Omental fat pad (tissue), 4 donors: Measurements from ENCODE around the gene SLC4A2. TPM values are rescaled to one million over a fixed set of nuclear protein-coding genes. Genes with fewer than 3 reads are reported as not detected.

Experiments used
- ATAC-seq: fragments of 150-250 bp; one replicate; pipeline ENCODE4 v1.9.1; 2016; ENCODE audit warnings: mild to moderate bottlenecking, moderate library complexity; ENCODE audit not compliant: low FRiP score
- DNase-seq: peaks from one replicate; pipeline ENCODE4 v3.0.0-alpha.2; 2019; ENCODE audit warnings: low spot score
- total RNA-seq, 4 donors: library from RNA; depleted of rRNA; stranded (reverse); fragments of >200 nt; gene quantifications; one replicate each; pipeline ENCODE4 v1.1.0, GENCODE V29; 2016
- TF ChIP-seq, protein P1 (sequence below), 3 donors: fragments of 450-650 bp; IDR thresholded peaks; one replicate each; pipeline ENCODE4 v1.5.1; 2016 to 2017; ENCODE audit warnings: antibody characterized with exemption in 3 of 3, mild to moderate bottlenecking in 3 of 3, moderate library complexity in 2 of 3

The SLC4A2 gene
- total RNA-seq, 4 donors from 2014 or later, result 115 to 126 (median 118) TPM

DNA sequence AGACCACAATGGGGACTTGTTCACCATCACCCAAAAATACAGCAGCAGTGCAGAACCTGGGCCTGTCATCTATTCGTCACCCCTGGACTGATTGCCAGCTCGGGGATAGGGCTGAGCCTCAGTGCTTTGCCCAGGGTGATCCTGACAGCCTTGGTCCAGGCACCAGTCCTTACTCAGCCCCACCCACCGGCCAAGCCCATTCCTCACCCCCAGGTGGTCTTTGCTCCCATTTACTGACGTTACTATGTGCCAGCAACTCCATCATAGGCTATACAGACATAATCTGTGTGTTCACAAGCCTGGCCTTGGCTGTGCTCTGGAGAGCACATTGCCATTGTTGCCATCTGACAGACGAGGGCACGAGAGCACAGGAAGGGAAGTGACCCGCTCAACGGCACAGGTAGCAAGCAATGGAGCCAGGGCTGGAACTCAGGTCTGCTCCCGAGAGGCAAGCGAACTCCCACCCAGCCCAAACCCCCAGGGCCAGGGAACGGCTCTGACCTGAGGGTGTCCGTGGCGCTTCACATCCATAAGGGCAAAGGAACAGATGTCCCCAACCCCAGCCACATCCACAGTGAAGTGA, 41.9 kb upstream of the SLC4A2 start:
- no peak for DNase-seq
- ATAC-seq, result no peak
- TF ChIP-seq, protein P1, sequence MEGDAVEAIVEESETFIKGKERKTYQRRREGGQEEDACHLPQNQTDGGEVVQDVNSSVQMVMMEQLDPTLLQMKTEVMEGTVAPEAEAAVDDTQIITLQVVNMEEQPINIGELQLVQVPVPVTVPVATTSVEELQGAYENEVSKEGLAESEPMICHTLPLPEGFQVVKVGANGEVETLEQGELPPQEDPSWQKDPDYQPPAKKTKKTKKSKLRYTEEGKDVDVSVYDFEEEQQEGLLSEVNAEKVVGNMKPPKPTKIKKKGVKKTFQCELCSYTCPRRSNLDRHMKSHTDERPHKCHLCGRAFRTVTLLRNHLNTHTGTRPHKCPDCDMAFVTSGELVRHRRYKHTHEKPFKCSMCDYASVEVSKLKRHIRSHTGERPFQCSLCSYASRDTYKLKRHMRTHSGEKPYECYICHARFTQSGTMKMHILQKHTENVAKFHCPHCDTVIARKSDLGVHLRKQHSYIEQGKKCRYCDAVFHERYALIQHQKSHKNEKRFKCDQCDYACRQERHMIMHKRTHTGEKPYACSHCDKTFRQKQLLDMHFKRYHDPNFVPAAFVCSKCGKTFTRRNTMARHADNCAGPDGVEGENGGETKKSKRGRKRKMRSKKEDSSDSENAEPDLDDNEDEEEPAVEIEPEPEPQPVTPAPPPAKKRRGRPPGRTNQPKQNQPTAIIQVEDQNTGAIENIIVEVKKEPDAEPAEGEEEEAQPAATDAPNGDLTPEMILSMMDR (IDR thresholded peaks at IDR 0.05), result no peak

DNA sequence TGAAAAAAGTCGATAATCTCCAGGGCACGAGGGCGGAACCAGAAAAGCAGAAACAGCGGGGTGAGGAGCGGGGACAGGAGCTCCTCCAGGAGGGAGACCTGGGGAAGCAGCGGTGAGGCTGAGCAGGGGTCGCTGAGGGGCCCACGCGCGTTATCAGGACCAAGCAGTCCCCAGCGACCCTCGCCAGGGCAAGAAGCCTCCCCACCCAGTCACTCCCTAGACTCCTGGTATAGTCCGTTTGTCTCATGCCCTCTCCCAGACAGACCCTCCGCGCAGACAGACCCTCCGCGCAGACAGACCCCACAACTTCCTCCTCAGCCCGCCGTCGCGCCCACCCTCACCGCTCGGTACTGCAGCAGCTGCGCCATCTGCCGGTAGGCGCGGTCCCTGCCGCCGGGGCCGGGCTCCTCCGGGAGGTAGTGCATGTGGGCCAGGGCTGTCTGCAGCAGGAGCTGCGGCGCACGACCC, 41.4 kb upstream of the SLC4A2 start:
- DNase-seq (peak; percentile 66), ATAC-seq (peak; percentile 79)
- TF ChIP-seq, protein P1 (IDR thresholded peaks at IDR 0.05), result peak in 1 of 3 donors; percentile 40

DNA sequence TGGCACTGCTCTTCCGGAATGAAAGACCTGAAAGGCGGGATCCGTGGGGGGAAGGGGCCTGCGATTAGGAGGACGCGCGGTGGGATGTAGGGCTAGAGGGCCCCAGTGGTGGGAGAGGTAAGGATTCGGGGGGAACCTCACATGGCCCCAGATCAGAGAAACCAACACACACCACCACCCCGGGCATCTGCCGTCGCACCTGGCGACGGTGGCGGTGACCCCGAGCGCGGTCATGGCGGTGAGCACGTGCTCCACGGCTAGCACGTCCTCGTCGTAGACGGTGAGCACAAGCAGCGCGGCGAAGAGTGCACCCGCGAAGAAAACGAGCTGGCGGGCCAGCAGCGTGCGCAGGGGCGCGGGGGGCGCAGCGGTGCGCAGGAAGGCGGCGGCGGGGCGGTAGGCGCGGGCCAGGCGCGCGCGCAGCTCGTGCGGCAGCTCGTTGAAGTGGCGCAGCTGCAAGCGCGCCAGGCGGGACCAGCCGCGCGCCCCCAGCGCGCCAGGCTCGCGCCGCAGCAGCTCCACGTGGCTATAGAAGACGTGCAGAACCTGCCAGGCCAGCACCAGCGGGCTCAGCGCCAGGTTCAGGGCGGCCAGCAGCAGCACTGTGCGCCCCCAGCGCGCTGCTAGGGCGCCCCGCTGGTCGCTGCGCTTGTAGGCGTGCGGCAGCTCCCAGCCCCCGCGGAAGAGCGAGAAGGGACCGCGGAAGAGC, 40.8 kb upstream of the SLC4A2 start:
- TF ChIP-seq, protein P1 (IDR thresholded peaks at IDR 0.05), result no peak
- no peak for DNase-seq
- no peak for ATAC-seq

DNA sequence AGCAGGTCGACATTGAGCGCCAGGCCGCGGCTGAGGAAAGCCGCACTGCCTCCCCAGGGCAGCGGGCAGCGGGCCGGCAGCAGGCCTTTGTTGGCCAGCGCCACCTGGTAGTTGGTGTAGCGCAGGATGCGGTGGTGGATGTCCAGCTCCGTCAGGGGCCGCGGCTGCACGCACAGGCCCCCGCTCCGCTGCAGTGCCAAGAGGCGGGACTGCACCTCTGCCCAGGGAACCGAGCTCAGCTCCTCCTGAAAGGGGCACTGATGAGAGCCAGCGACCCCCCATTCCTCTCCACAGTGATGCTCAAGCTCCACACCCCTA, 40.3 kb upstream of the SLC4A2 start:
- TF ChIP-seq, protein P1 (IDR thresholded peaks at IDR 0.05), result no peak
- ATAC-seq, result no peak
- no peak for DNase-seq

DNA sequence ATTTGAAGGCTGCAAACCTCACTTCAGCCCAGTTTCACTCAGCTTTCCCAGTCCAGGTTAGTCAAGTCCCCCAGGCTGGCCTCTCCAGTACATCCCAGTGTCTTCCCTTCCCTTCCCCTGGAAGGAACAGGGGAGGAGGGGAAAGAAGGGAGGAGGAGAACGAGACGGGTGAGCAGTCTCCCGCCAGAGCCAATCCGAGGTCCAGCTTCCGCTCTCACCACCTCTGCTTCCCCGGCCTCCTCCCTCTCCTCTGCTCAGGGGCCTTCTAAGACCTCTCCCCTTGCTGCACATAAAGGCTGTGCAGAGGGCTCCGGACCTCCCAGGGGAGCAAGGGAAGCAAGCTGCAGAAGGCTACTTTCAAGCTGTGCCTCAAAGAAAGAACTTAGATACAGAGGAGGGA, 39.2 kb upstream of the SLC4A2 start:
- ATAC-seq (no peak), DNase-seq (no peak)
- TF ChIP-seq, protein P1 (IDR thresholded peaks at IDR 0.05), result no peak

DNA sequence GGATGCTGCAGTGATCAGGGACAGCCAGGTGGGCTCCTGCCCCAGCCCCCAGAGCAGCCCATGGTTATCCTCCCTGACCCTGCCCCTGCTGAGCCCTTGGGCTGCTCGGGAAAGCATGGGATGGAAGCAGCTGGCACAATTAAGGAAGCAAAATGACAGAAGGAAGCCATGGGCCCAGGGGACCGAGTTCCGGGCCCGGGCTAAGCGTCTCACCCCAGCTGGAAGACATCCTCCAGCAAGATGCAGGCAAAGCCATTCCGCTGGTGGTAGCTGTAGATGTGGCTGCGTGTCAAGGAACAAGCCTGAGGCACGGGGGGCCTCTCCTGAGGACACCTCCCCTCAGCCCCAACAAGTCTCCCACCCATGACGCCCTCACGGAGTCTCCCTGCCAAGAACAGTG, 36.2 kb upstream of the SLC4A2 start:
- DNase-seq (no peak), ATAC-seq (no peak)
- TF ChIP-seq, protein P1 (IDR thresholded peaks at IDR 0.05), result no peak
